Measurements from ENCODE around the gene CAMTA1. TPM values are rescaled to one million over a fixed set of nuclear protein-coding genes. Genes with fewer than 3 reads are reported as not detected.

The CAMTA1 gene
- total and polyA plus RNA-seq, 2 experiments from 2014 or later: 213 to 341 TPM

- Histone ChIP-seq H3K4me3 (no peak overlapping the region), H3K9me3 (ENCODE audit: low read depth) (no peaks in the 10 kb centered on the region), H3K27me3 (no peaks in the 10 kb centered on the region), H3K27ac (no peak overlapping the region), H3K4me1 (ENCODE audit: low read depth) (no peaks in the 10 kb centered on the region), H3K36me3 (no peaks in the 10 kb centered on the region)
- DNase-seq (ENCODE audit: low read depth in 1 of 2, low spot score in 1 of 2): no peak
- TF ChIP-seq CTCF (IDR thresholded peaks at IDR 0.05; ENCODE audit: low read depth, low read length): no peak
Measured at GRCh38 chr1:6775261-6776043, 9.8 kb upstream of the CAMTA1 start.

GRCh38 chr1:6776389-6776788 is 8.9 kb upstream of the CAMTA1 start:
- Histone ChIP-seq H3K27me3 (no peaks in the 10 kb centered on the region), H3K36me3 (no peaks in the 10 kb centered on the region), H3K27ac (no peak overlapping the region), H3K4me3 (no peak overlapping the region), H3K4me1 (ENCODE audit: low read depth) (no peaks in the 10 kb centered on the region), H3K9me3 (ENCODE audit: low read depth) (no peaks in the 10 kb centered on the region)
- no peak for DNase-seq (ENCODE audit: low read depth in 1 of 2, low spot score in 1 of 2)
- TF ChIP-seq CTCF (IDR thresholded peaks at IDR 0.05; ENCODE audit: low read depth, low read length): no peak

GRCh38 chr1:6776895-6777294 is 8.4 kb upstream of the CAMTA1 start:
- DNase-seq (ENCODE audit: low read depth in 1 of 2, low spot score in 1 of 2): no peak
- H3K4me3 ChIP-seq: no peak overlapping the region
- H3K27ac ChIP-seq: no peak overlapping the region
- H3K4me1 ChIP-seq (ENCODE audit: low read depth): no peaks in the 10 kb centered on the region
- no peaks in the 10 kb centered on the region for H3K27me3 ChIP-seq
- no peak for TF ChIP-seq CTCF (IDR thresholded peaks at IDR 0.05; ENCODE audit: low read depth, low read length)
- H3K9me3 ChIP-seq (ENCODE audit: low read depth): no peaks in the 10 kb centered on the region
- H3K36me3 ChIP-seq: no peaks in the 10 kb centered on the region

DNA sequence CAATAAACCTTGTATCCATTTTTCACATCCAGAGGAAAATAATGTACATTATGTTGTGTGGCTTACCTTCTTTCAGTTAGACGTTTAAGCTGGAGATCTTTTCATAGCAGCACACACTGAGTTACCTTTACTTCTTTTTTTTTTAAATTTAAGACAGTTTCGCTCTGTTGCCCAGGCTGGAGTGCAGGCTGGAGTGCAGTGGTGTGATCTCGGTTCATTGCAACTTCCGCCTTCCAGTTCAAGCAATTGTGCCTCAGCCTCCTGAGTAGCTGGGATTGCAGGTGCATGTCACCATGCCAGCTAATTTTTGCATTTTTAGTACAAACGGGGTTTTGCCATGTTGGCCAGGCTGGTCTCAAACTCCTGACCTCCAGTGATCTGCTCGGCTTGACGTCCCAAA is 7.4 kb upstream of the CAMTA1 start:
- no peaks in the 10 kb centered on the region for H3K36me3 ChIP-seq
- no peak overlapping the region for H3K27ac ChIP-seq
- DNase-seq (ENCODE audit: low read depth in 1 of 2, low spot score in 1 of 2): no peak
- no peak for TF ChIP-seq CTCF (IDR thresholded peaks at IDR 0.05; ENCODE audit: low read depth, low read length)
- H3K4me1 ChIP-seq (ENCODE audit: low read depth): no peaks in the 10 kb centered on the region
- no peaks in the 10 kb centered on the region for H3K9me3 ChIP-seq (ENCODE audit: low read depth)
- H3K27me3 ChIP-seq: no peaks in the 10 kb centered on the region
- no peak overlapping the region for H3K4me3 ChIP-seq

- no peak for TF ChIP-seq CTCF (IDR thresholded peaks at IDR 0.05; ENCODE audit: low read depth, low read length)
- Histone ChIP-seq H3K9me3 (ENCODE audit: low read depth) (no peaks in the 10 kb centered on the region), H3K4me3 (no peak overlapping the region), H3K36me3 (no peaks in the 10 kb centered on the region), H3K4me1 (ENCODE audit: low read depth) (peaks cover 6% of the 10 kb centered on the region), H3K27me3 (no peaks in the 10 kb centered on the region), H3K27ac (no peak overlapping the region)
- DNase-seq (ENCODE audit: low read depth in 1 of 2, low spot score in 1 of 2): no peak
Measured at GRCh38 chr1:6779089-6779805, 6.0 kb upstream of the CAMTA1 start.

Measured in cardiac muscle cell (in vitro differentiated cells and primary cell).